Measurements from ENCODE around the gene JHY.

The JHY gene

GRCh38 chr11:122874991-122875390 is 7.6 kb upstream of the JHY start:
- no peak for TF ChIP-seq CTCF (conservative IDR thresholded peaks at IDR 0.05; ENCODE audit: low read depth, low read length)
- no peak overlapping the region for H2AFZ ChIP-seq (ENCODE audit: low read depth)
- H3K4me2 ChIP-seq, result no peak overlapping the region
- no peak overlapping the region for H3K27ac ChIP-seq
- no peaks in the 10 kb centered on the region for H3K27me3 ChIP-seq (ENCODE audit: insufficient read depth, low read depth)
- no peaks in the 10 kb centered on the region for H3K79me2 ChIP-seq (ENCODE audit: insufficient read depth, low read depth)
- no peak overlapping the region for H3K4me3 ChIP-seq (IDR thresholded peaks at IDR 0.05; ENCODE audit: insufficient read depth, low read depth, low read length)
- no peak overlapping the region for H3K9ac ChIP-seq
- no peaks in the 10 kb centered on the region for H3K4me1 ChIP-seq (ENCODE audit: low read depth, poor library complexity, severe bottlenecking)
- no peaks in the 10 kb centered on the region for H4K20me1 ChIP-seq (ENCODE audit: insufficient read depth)
- H3K36me3 ChIP-seq (ENCODE audit: insufficient read depth), result no peaks in the 10 kb centered on the region

- Histone ChIP-seq H4K20me1 (ENCODE audit: insufficient read depth) (no peaks in the 10 kb centered on the region), H3K36me3 (ENCODE audit: insufficient read depth) (no peaks in the 10 kb centered on the region), H3K27ac (no peak overlapping the region), H3K27me3 (ENCODE audit: insufficient read depth, low read depth) (no peaks in the 10 kb centered on the region), H3K4me1 (ENCODE audit: low read depth, poor library complexity, severe bottlenecking) (no peaks in the 10 kb centered on the region), H3K9ac (no peak overlapping the region), H3K4me2 (no peak overlapping the region), H3K4me3 (IDR thresholded peaks at IDR 0.05; ENCODE audit: insufficient read depth, low read depth, low read length) (no peak overlapping the region), H2AFZ (ENCODE audit: low read depth) (no peak overlapping the region), H3K79me2 (ENCODE audit: insufficient read depth, low read depth) (no peaks in the 10 kb centered on the region)
- TF ChIP-seq CTCF (conservative IDR thresholded peaks at IDR 0.05; ENCODE audit: low read depth, low read length), result no peak
These were observed 4.8 kb upstream of the JHY start for GRCh38 chr11:122877732-122878131.

DNA sequence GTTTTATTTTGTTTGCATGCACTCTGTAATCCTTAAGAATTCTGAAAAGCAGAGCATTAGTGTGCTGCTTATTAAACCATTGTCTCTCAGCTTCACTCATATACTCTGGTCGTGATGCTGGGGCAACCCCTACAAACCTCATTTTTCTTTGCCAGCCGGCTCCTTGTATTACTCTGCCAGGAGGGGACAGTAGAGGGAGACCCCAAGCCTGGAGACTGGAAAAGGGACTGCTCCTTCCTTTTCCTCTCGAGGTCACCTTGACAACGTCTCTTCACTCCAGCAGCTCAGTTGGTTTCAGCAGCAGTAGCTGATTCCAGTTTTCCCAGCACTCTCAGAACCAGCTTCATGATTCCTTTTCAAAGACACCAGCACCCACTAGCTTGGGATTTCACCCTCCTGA is 2.8 kb upstream of the JHY start:
- Histone ChIP-seq H3K36me3 (ENCODE audit: insufficient read depth) (no peaks in the 10 kb centered on the region), H4K20me1 (ENCODE audit: insufficient read depth) (no peaks in the 10 kb centered on the region), H3K27ac (no peak overlapping the region), H3K27me3 (ENCODE audit: insufficient read depth, low read depth) (no peaks in the 10 kb centered on the region), H3K4me2 (no peak overlapping the region), H3K79me2 (ENCODE audit: insufficient read depth, low read depth) (no peaks in the 10 kb centered on the region), H3K9ac (no peak overlapping the region), H3K4me1 (ENCODE audit: low read depth, poor library complexity, severe bottlenecking) (peaks cover 8% of the 10 kb centered on the region), H2AFZ (ENCODE audit: low read depth) (no peak overlapping the region), H3K4me3 (IDR thresholded peaks at IDR 0.05; ENCODE audit: insufficient read depth, low read depth, low read length) (no peak overlapping the region)
- no peak for TF ChIP-seq CTCF (conservative IDR thresholded peaks at IDR 0.05; ENCODE audit: low read depth, low read length)

GRCh38 chr11:122882857-122883645 is 492 bp downstream of the JHY start:
- H3K79me2 ChIP-seq (ENCODE audit: insufficient read depth, low read depth), result no peaks in the 10 kb centered on the region
- H3K27ac ChIP-seq, result peak overlapping the region; percentile 79
- H3K36me3 ChIP-seq (ENCODE audit: insufficient read depth), result no peaks in the 10 kb centered on the region
- no peaks in the 10 kb centered on the region for H4K20me1 ChIP-seq (ENCODE audit: insufficient read depth)
- peak overlapping the region; percentile 80 for H3K9ac ChIP-seq
- H2AFZ ChIP-seq (ENCODE audit: low read depth), result peak overlapping the region; percentile 92
- H3K4me3 ChIP-seq (IDR thresholded peaks at IDR 0.05; ENCODE audit: insufficient read depth, low read depth, low read length), result no peak overlapping the region
- H3K4me1 ChIP-seq (ENCODE audit: low read depth, poor library complexity, severe bottlenecking), result peaks cover 8% of the 10 kb centered on the region
- H3K4me2 ChIP-seq, result peak overlapping the region; percentile 58
- no peak for TF ChIP-seq CTCF (conservative IDR thresholded peaks at IDR 0.05; ENCODE audit: low read depth, low read length)
- no peaks in the 10 kb centered on the region for H3K27me3 ChIP-seq (ENCODE audit: insufficient read depth, low read depth)
